Neural cell (in vitro differentiated cells): ENCODE data around the gene SLC22A14.

Source experiments
- EP300 ChIP-seq: fragments of 450-650 bp; conservative IDR thresholded peaks from 2 replicates; pipeline ENCODE4 v1.6.1; 2014; ENCODE audit warnings: antibody characterized with exemption, mild to moderate bottlenecking, moderate library complexity; ENCODE audit not compliant: poor library complexity, severe bottlenecking
- EZH2 ChIP-seq: fragments of 200-600, 300-800 bp; shearing (Covaris generic), sonication (generic); IDR thresholded peaks from 2 replicates; pipeline ENCODE4 v1.6.1; 2014; ENCODE audit warnings: antibody characterized with exemption, low read length, borderline replicate concordance, mild to moderate bottlenecking; ENCODE audit not compliant: insufficient read depth, poor library complexity, severe bottlenecking
- MXI1 ChIP-seq: fragments of 450-650 bp; conservative IDR thresholded peaks from 2 replicates; pipeline ENCODE4 v1.6.1; 2014; ENCODE audit warnings: antibody characterized with exemption, mild to moderate bottlenecking; ENCODE audit not compliant: poor library complexity, severe bottlenecking
- POLR2AphosphoS5 ChIP-seq: IDR thresholded peaks from 2 replicates; pipeline ENCODE4 v1.6.1; 2012
- RAD21 ChIP-seq: fragments of 450-650 bp; conservative IDR thresholded peaks from 2 replicates; pipeline ENCODE4 v1.6.1; 2014; ENCODE audit warnings: antibody characterized with exemption, mild to moderate bottlenecking, moderate library complexity
- SMC3 ChIP-seq: fragments of 450-650 bp; conservative IDR thresholded peaks from 2 replicates; pipeline ENCODE4 v1.6.1; 2014; ENCODE audit warnings: antibody characterized with exemption, mild to moderate bottlenecking, moderate library complexity; ENCODE audit not compliant: poor library complexity
- TAF1 ChIP-seq: IDR thresholded peaks from 2 replicates; pipeline ENCODE4 v1.6.1; 2012; ENCODE audit warnings: low read depth
- TF ChIP-seq, protein P1 (sequence below): fragments of 450-650 bp; IDR thresholded peaks from 2 replicates; pipeline ENCODE4 v1.5.1; 2014; ENCODE audit warnings: antibody characterized with exemption, mild to moderate bottlenecking, moderate library complexity; ENCODE audit not compliant: poor library complexity, severe bottlenecking
- TF ChIP-seq, protein P2 (sequence below): IDR thresholded peaks from 2 replicates; pipeline ENCODE4 v1.6.1; 2012; ENCODE audit warnings: borderline replicate concordance

GRCh38 chr3:38345879-38346586 is 63.9 kb downstream of the SLC22A14 start:
- TF ChIP-seq TAF1 (no peak), POLR2AphosphoS5 (no peak), EZH2 (no peak), EP300 (no peak), MXI1 (no peak), SMC3 (no peak), RAD21 (no peak)
- TF ChIP-seq, protein P1, sequence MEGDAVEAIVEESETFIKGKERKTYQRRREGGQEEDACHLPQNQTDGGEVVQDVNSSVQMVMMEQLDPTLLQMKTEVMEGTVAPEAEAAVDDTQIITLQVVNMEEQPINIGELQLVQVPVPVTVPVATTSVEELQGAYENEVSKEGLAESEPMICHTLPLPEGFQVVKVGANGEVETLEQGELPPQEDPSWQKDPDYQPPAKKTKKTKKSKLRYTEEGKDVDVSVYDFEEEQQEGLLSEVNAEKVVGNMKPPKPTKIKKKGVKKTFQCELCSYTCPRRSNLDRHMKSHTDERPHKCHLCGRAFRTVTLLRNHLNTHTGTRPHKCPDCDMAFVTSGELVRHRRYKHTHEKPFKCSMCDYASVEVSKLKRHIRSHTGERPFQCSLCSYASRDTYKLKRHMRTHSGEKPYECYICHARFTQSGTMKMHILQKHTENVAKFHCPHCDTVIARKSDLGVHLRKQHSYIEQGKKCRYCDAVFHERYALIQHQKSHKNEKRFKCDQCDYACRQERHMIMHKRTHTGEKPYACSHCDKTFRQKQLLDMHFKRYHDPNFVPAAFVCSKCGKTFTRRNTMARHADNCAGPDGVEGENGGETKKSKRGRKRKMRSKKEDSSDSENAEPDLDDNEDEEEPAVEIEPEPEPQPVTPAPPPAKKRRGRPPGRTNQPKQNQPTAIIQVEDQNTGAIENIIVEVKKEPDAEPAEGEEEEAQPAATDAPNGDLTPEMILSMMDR = no peak
- TF ChIP-seq, protein P2, sequence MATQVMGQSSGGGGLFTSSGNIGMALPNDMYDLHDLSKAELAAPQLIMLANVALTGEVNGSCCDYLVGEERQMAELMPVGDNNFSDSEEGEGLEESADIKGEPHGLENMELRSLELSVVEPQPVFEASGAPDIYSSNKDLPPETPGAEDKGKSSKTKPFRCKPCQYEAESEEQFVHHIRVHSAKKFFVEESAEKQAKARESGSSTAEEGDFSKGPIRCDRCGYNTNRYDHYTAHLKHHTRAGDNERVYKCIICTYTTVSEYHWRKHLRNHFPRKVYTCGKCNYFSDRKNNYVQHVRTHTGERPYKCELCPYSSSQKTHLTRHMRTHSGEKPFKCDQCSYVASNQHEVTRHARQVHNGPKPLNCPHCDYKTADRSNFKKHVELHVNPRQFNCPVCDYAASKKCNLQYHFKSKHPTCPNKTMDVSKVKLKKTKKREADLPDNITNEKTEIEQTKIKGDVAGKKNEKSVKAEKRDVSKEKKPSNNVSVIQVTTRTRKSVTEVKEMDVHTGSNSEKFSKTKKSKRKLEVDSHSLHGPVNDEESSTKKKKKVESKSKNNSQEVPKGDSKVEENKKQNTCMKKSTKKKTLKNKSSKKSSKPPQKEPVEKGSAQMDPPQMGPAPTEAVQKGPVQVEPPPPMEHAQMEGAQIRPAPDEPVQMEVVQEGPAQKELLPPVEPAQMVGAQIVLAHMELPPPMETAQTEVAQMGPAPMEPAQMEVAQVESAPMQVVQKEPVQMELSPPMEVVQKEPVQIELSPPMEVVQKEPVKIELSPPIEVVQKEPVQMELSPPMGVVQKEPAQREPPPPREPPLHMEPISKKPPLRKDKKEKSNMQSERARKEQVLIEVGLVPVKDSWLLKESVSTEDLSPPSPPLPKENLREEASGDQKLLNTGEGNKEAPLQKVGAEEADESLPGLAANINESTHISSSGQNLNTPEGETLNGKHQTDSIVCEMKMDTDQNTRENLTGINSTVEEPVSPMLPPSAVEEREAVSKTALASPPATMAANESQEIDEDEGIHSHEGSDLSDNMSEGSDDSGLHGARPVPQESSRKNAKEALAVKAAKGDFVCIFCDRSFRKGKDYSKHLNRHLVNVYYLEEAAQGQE = no peak
